H9 (cell line): ENCODE results near the gene MRAP. TPM values are rescaled to one million over a fixed set of nuclear protein-coding genes. Genes with fewer than 3 reads are reported as not detected.

Experiments
- DNase-seq: peaks from one replicate; pipeline ENCODE4 v3.0.0-alpha.2; 2017
- H2AFZ ChIP-seq: one replicate; pipeline ENCODE4 v1.6.1; 2013; ENCODE audit warnings: mild to moderate bottlenecking, low read length, control low read depth, moderate library complexity
- H2AK5ac ChIP-seq: 2 replicates; pipeline ENCODE4 v1.6.1; 2013; ENCODE audit warnings: low read length, control low read depth, mixed read lengths; ENCODE audit not compliant: insufficient read length
- H2BK120ac ChIP-seq: one replicate; pipeline ENCODE4 v1.6.1; 2013; ENCODE audit warnings: low read depth, mild to moderate bottlenecking, low read length, control low read depth, inconsistent platforms; ENCODE audit not compliant: poor library complexity, severe bottlenecking
- H2BK12ac ChIP-seq: 2 replicates; pipeline ENCODE4 v1.6.1; 2013; ENCODE audit warnings: low read length, control low read depth, mixed read lengths, low read depth; ENCODE audit not compliant: insufficient read length
- H2BK15ac ChIP-seq: 2 replicates; pipeline ENCODE4 v1.6.1; 2013; ENCODE audit warnings: low read depth, low read length, control low read depth
- H2BK20ac ChIP-seq: one replicate; pipeline ENCODE4 v1.6.1; 2013; ENCODE audit warnings: low read depth, mild to moderate bottlenecking, low read length, control low read depth, inconsistent platforms; ENCODE audit not compliant: poor library complexity, severe bottlenecking
- H2BK5ac ChIP-seq: 2 replicates; pipeline ENCODE4 v1.6.1; 2013; ENCODE audit warnings: low read length, control low read depth, mixed read lengths; ENCODE audit not compliant: insufficient read length
- H3K14ac ChIP-seq: 2 replicates; pipeline ENCODE4 v1.6.1; 2013; ENCODE audit warnings: low read length, control low read depth; ENCODE audit not compliant: insufficient read depth
- H3K18ac ChIP-seq: 2 replicates; pipeline ENCODE4 v1.6.1; 2013; ENCODE audit warnings: low read depth, mild to moderate bottlenecking, mixed read lengths, low read length, control low read depth; ENCODE audit not compliant: insufficient read length
- H3K23ac ChIP-seq: 2 replicates; pipeline ENCODE4 v1.6.1; 2013; ENCODE audit warnings: low read length, control low read depth, mixed read lengths, low read depth; ENCODE audit not compliant: insufficient read length
- H3K23me2 ChIP-seq: 2 replicates; pipeline ENCODE4 v1.6.1; 2013; ENCODE audit warnings: low read depth, mild to moderate bottlenecking, mixed read lengths, low read length, control low read depth; ENCODE audit not compliant: insufficient read length, poor library complexity, severe bottlenecking
- H3K27ac ChIP-seq: 2 replicates; pipeline ENCODE4 v1.5.1; 2013; ENCODE audit warnings: low read length, control low read depth, mixed read lengths, low read depth; ENCODE audit not compliant: insufficient read length
- H3K27me3 ChIP-seq: 2 replicates; pipeline ENCODE4 v1.6.1; 2013; ENCODE audit warnings: low read length, control low read depth, inconsistent platforms; ENCODE audit not compliant: insufficient read depth
- H3K4ac ChIP-seq: 2 replicates; pipeline ENCODE4 v1.6.1; 2013; ENCODE audit warnings: low read depth, mild to moderate bottlenecking, control low read depth, inconsistent platforms, low read length, moderate library complexity
- H3K4me1 ChIP-seq: 2 replicates; pipeline ENCODE4 v1.6.1; 2013; ENCODE audit warnings: low read length, control low read depth, inconsistent platforms; ENCODE audit not compliant: insufficient read depth
- H3K4me2 ChIP-seq: 2 replicates; pipeline ENCODE4 v1.6.1; 2013; ENCODE audit warnings: low read length, control low read depth, mixed read lengths; ENCODE audit not compliant: insufficient read length, insufficient read depth
- H3K56ac ChIP-seq: 2 replicates; pipeline ENCODE4 v1.6.1; 2013; ENCODE audit warnings: low read depth, mild to moderate bottlenecking, mixed read lengths, low read length, control low read depth; ENCODE audit not compliant: insufficient read length
- H3K79me1 ChIP-seq: 2 replicates; pipeline ENCODE4 v1.6.1; 2013; ENCODE audit warnings: low read depth, mild to moderate bottlenecking, moderate library complexity, low read length, control low read depth, inconsistent platforms; ENCODE audit not compliant: insufficient read depth, poor library complexity, severe bottlenecking
- H3K79me2 ChIP-seq: 2 replicates; pipeline ENCODE4 v1.6.1; 2013; ENCODE audit warnings: low read length, control low read depth, inconsistent platforms; ENCODE audit not compliant: insufficient read depth
- H3K9ac ChIP-seq: 2 replicates; pipeline ENCODE4 v1.6.1; 2013; ENCODE audit warnings: low read length, control low read depth, mixed read lengths; ENCODE audit not compliant: insufficient read length; ENCODE audit errors: extremely low read depth
- H3K9me3 ChIP-seq: one replicate; pipeline ENCODE4 v1.6.1; 2013; ENCODE audit warnings: low read depth, low read length, inconsistent platforms; ENCODE audit not compliant: control insufficient read depth
- H3T11ph ChIP-seq: one replicate; pipeline ENCODE4 v1.6.1; 2013; ENCODE audit warnings: mild to moderate bottlenecking, low read length, control low read depth, inconsistent platforms
- H4K20me1 ChIP-seq: one replicate; pipeline ENCODE4 v1.6.1; 2013; ENCODE audit not compliant: control insufficient read depth, insufficient read length, insufficient read depth
- H4K5ac ChIP-seq: 2 replicates; pipeline ENCODE4 v1.6.1; 2013; ENCODE audit warnings: low read depth, mild to moderate bottlenecking, mixed read lengths, low read length, control low read depth; ENCODE audit not compliant: insufficient read length
- H4K8ac ChIP-seq: replicated peaks from 2 replicates; pipeline ENCODE4 v1.6.1; 2013; ENCODE audit warnings: low read length, control low read depth, mixed read lengths, low read depth; ENCODE audit not compliant: insufficient read length
- H4K91ac ChIP-seq: 2 replicates; pipeline ENCODE4 v1.6.1; 2013; ENCODE audit warnings: low read depth, mild to moderate bottlenecking, moderate library complexity, mixed read lengths, low read length, control low read depth; ENCODE audit not compliant: insufficient read length
- H3K27ac Mint-ChIP-seq, 3 experiments: 2 replicates in 2 of 3; 3 replicates in 1 of 3; pipeline ENCODE4 v1.8.0; 2020 to 2021; ENCODE audit warnings: mixed read lengths in 3 of 3, mild to moderate bottlenecking in 1 of 3, moderate library complexity in 1 of 3
- H3K27me3 Mint-ChIP-seq: 2 replicates; pipeline ENCODE4 v1.8.0; 2021; ENCODE audit warnings: low read depth, mild to moderate bottlenecking, moderate library complexity, mixed read lengths
- H3K36me3 Mint-ChIP-seq, 3 experiments: 2 replicates in 2 of 3; 3 replicates in 1 of 3; pipeline ENCODE4 v1.8.0; 2020 to 2021; ENCODE audit warnings: low read depth in 3 of 3, mixed read lengths in 3 of 3; ENCODE audit not compliant: insufficient read depth in 1 of 3
- H3K4me1 Mint-ChIP-seq, 2 experiments: 2 replicates each; pipeline ENCODE4 v1.8.0; 2020; ENCODE audit warnings: mixed read lengths in 2 of 2
- H3K4me3 Mint-ChIP-seq, 2 experiments: 2 replicates in 1 of 2; 3 replicates in 1 of 2; pipeline ENCODE4 v1.8.0; 2020 to 2021; ENCODE audit warnings: mild to moderate bottlenecking in 2 of 2, mixed read lengths in 2 of 2, moderate library complexity in 1 of 2
- H3K9me3 Mint-ChIP-seq, 2 experiments: 2 replicates in 1 of 2; 3 replicates in 1 of 2; pipeline ENCODE4 v1.8.0; 2020; ENCODE audit warnings: mild to moderate bottlenecking in 2 of 2, mixed read lengths in 2 of 2, moderate library complexity in 1 of 2
- CTCF ChIP-seq: fragments of 200-600 bp; sonication (generic); conservative IDR thresholded peaks from 3 replicates; pipeline ENCODE4 v1.8.0; 2021; ENCODE audit warnings: antibody characterized with exemption, mild to moderate bottlenecking
- WGBS: extraction: QIAGEN DNeasy Blood & Tissue Kit; methylation state at CpG from one replicate; pipeline ENCODE4 v1.1.7; 2013; ENCODE audit warnings: missing lambda C conversion rate, low lambda C conversion rate, mixed read lengths; ENCODE audit not compliant: insufficient read length; ENCODE audit errors: extremely low coverage; 5-methylcytosine and 5-hydroxymethylcytosine counted together
- total RNA-seq: library from RNA; stranded (reverse); gene quantifications from 2 replicates; pipeline ENCODE4 v1.2.1, GENCODE V29; 2021

The MRAP gene
- total RNA-seq, 1 experiment from 2014 or later: not detected

DNA sequence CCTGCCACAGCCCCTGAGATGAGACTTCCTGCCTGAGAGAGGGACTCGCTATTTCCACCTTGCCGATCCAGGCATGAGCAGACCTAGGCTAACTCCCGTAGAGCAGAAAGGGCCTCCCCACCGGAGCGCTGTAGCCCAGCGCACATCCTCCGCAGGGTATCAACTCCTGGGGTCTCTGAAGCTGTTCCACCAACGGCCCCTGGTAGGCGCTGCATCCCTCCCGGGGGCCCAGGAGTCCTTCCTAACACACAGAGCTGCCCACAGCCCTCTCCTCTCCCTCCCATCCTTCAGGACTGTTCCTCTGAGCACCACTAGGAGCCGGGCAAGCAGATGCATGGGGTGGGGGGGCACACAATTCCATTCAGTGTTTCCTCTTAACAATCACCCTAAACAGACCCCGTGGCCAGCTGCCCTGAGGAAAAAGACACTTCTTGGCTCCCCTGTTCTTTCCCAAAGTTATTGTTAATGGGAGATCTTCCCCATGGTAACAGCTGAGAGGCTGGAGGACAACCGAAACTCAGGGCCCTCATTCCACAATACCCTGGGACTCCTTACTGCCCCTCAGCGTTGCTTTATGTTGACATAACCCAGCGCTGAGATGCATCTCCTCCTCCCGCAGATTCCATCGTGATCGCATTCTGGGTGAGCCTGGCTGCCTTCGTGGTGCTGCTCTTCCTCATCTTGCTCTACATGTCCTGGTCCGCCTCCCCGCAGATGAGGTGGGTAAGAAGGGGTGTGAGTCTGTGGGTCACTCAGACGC, 7.5 kb downstream of the MRAP start:
- Histone ChIP-seq H3K4me2 (no peak overlapping the region), H3K27me3 (no peaks in the 10 kb centered on the region), H4K20me1 (no peaks in the 10 kb centered on the region), H3K23ac (no peak overlapping the region), H3K79me2 (no peaks in the 10 kb centered on the region), H3K9me3 (no peaks in the 10 kb centered on the region), H3K27ac (no peak overlapping the region), H3K9ac (no peak overlapping the region), H3K23me2 (no peaks in the 10 kb centered on the region), H4K8ac (no peak overlapping the region), H4K91ac (no peak overlapping the region), H2BK120ac (no peak overlapping the region), H4K5ac (no peak overlapping the region), H2AFZ (no peak overlapping the region), H3K4me1 (no peaks in the 10 kb centered on the region), H2BK20ac (no peak overlapping the region), H2BK15ac (no peak overlapping the region), H2AK5ac (no peak overlapping the region), H3K79me1 (no peaks in the 10 kb centered on the region), H3T11ph (no peak overlapping the region), H3K18ac (peak overlapping the region; percentile 1), H3K4ac (no peak overlapping the region), H3K56ac (no peak overlapping the region), H2BK12ac (no peak overlapping the region), H2BK5ac (no peak overlapping the region), H3K14ac (no peak overlapping the region)
- Mint-ChIP-seq H3K27me3 (no peaks in the 10 kb centered on the region), H3K27ac (peak overlapping the region; percentile 2 to 82 (median 47); a peak in 4 of 7 replicates), H3K9me3 (no peaks in the 10 kb centered on the region), H3K36me3 (peaks cover 3 to 23% (median 3%) of the 10 kb centered on the region in 3 experiments; a peak in 5 of 7 replicates), H3K4me1 (peaks cover 11 to 14% of the 10 kb centered on the region in 2 experiments), H3K4me3 (peak overlapping the region; percentile 28 to 31; a peak in 2 of 5 replicates)
- TF ChIP-seq CTCF: peak; percentile 95
- DNase-seq: peak; percentile 96
- no CpG with 5 or more reads among the region's 22 CpGs for WGBS
